Testis (tissue), 2 donors: ENCODE measurements around the gene MRLN.

Source experiments
- POLR2A ChIP-seq: fragments of 450-650 bp; IDR thresholded peaks from one replicate; pipeline ENCODE4 v1.6.1; 2017; ENCODE audit warnings: antibody characterized with exemption, mild to moderate bottlenecking, moderate library complexity
- TF ChIP-seq, protein P1 (sequence below), 3 experiments: fragments of 450-650 bp in 2 of 3; fragments of 200-600 bp in 1 of 3; sonication (generic) in 1 of 3; IDR thresholded peaks; one replicate each; pipeline ENCODE4 v1.5.1; 2016 to 2019; ENCODE audit warnings: antibody characterized with exemption in 3 of 3, mild to moderate bottlenecking in 2 of 3, moderate library complexity in 1 of 3

- TF ChIP-seq, protein P1, sequence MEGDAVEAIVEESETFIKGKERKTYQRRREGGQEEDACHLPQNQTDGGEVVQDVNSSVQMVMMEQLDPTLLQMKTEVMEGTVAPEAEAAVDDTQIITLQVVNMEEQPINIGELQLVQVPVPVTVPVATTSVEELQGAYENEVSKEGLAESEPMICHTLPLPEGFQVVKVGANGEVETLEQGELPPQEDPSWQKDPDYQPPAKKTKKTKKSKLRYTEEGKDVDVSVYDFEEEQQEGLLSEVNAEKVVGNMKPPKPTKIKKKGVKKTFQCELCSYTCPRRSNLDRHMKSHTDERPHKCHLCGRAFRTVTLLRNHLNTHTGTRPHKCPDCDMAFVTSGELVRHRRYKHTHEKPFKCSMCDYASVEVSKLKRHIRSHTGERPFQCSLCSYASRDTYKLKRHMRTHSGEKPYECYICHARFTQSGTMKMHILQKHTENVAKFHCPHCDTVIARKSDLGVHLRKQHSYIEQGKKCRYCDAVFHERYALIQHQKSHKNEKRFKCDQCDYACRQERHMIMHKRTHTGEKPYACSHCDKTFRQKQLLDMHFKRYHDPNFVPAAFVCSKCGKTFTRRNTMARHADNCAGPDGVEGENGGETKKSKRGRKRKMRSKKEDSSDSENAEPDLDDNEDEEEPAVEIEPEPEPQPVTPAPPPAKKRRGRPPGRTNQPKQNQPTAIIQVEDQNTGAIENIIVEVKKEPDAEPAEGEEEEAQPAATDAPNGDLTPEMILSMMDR (IDR thresholded peaks at IDR 0.05), result no peak
- TF ChIP-seq POLR2A, result no peak
These were observed 39.9 kb downstream of the MRLN start for GRCh38 chr10:59713196-59713821.
